CD1c-positive myeloid dendritic cell (primary cell): ENCODE measurements around the gene PLP1.
"Not testable (repeated sequence)": the region's sequence is repeated elsewhere in the genome, so short reads cannot be mapped to it uniquely, and the experiment has no call there.

Experiments
- DNase-seq: peaks from one replicate; pipeline ENCODE4 v3.0.0-alpha.2; 2016; ENCODE audit errors: extremely low spot score

PLP1 gene

GRCh38 chrX:103776546-103776945 is at the start of gene PLP1:
TSS of gene PLP1 (plus strand) at chrX:103776840. CDS start at chrX:103776996, 156 bp downstream.
- DNase-seq: no peak

GRCh38 chrX:103727115-103727514 is 49.5 kb upstream of the PLP1 start:
- DNase-seq: no peak

- DNase-seq: no peak
These were observed 47.6 kb upstream of the PLP1 start for GRCh38 chrX:103729015-103729414.

- DNase-seq: peak; percentile 1
These were observed 46.4 kb upstream of the PLP1 start for GRCh38 chrX:103730147-103730795.

GRCh38 chrX:103730796-103731493 is 45.7 kb upstream of the PLP1 start:
- no peak for DNase-seq

GRCh38 chrX:103733017-103733416 is 43.6 kb upstream of the PLP1 start:
- no peak for DNase-seq

GRCh38 chrX:103734125-103734760 is 42.4 kb upstream of the PLP1 start:
- DNase-seq: no peak

- DNase-seq: no peak
These were observed 38.9 kb upstream of the PLP1 start for GRCh38 chrX:103737696-103738095.

GRCh38 chrX:103739421-103739820 is 37.2 kb upstream of the PLP1 start:
- no peak for DNase-seq

GRCh38 chrX:103741879-103742278 is 34.8 kb upstream of the PLP1 start:
- no peak for DNase-seq

GRCh38 chrX:103742339-103742738 is 34.3 kb upstream of the PLP1 start:
- DNase-seq: no peak

GRCh38 chrX:103747163-103747562 is 29.5 kb upstream of the PLP1 start:
- DNase-seq: no peak

- DNase-seq: no peak
These were observed 22.2 kb upstream of the PLP1 start for GRCh38 chrX:103754401-103754800.

- DNase-seq: no peak
These were observed 19.9 kb upstream of the PLP1 start for GRCh38 chrX:103756736-103757135.

GRCh38 chrX:103758555-103758954 is 18.1 kb upstream of the PLP1 start:
- no peak for DNase-seq

- not testable (repeated sequence) for DNase-seq
These were observed 13.1 kb upstream of the PLP1 start for GRCh38 chrX:103763541-103763940.

- not testable (repeated sequence) for DNase-seq
These were observed 9.7 kb upstream of the PLP1 start for GRCh38 chrX:103766813-103767555.

- DNase-seq: no peak
These were observed 3.2 kb upstream of the PLP1 start for GRCh38 chrX:103773445-103773844.

- DNase-seq: peak; percentile 5
These were observed 2.5 kb upstream of the PLP1 start for GRCh38 chrX:103774070-103774642.

- DNase-seq: no peak
These were observed 2.6 kb downstream of the PLP1 start for GRCh38 chrX:103779141-103779789.

GRCh38 chrX:103780336-103781061 is 3.9 kb downstream of the PLP1 start:
- no peak for DNase-seq
